Activated CD4-positive, alpha-beta T cell treated with anti-CD3 and anti-CD28 coated beads, Interleukin-2, amount 50 U/mL, for 48 hours (primary cell): Measurements from ENCODE around the gene LAMB4.

Experiments
- DNase-seq, 2 experiments: peaks; one replicate each; pipeline ENCODE4 v3.0.0-alpha.2; 2020

The LAMB4 gene, protein sequence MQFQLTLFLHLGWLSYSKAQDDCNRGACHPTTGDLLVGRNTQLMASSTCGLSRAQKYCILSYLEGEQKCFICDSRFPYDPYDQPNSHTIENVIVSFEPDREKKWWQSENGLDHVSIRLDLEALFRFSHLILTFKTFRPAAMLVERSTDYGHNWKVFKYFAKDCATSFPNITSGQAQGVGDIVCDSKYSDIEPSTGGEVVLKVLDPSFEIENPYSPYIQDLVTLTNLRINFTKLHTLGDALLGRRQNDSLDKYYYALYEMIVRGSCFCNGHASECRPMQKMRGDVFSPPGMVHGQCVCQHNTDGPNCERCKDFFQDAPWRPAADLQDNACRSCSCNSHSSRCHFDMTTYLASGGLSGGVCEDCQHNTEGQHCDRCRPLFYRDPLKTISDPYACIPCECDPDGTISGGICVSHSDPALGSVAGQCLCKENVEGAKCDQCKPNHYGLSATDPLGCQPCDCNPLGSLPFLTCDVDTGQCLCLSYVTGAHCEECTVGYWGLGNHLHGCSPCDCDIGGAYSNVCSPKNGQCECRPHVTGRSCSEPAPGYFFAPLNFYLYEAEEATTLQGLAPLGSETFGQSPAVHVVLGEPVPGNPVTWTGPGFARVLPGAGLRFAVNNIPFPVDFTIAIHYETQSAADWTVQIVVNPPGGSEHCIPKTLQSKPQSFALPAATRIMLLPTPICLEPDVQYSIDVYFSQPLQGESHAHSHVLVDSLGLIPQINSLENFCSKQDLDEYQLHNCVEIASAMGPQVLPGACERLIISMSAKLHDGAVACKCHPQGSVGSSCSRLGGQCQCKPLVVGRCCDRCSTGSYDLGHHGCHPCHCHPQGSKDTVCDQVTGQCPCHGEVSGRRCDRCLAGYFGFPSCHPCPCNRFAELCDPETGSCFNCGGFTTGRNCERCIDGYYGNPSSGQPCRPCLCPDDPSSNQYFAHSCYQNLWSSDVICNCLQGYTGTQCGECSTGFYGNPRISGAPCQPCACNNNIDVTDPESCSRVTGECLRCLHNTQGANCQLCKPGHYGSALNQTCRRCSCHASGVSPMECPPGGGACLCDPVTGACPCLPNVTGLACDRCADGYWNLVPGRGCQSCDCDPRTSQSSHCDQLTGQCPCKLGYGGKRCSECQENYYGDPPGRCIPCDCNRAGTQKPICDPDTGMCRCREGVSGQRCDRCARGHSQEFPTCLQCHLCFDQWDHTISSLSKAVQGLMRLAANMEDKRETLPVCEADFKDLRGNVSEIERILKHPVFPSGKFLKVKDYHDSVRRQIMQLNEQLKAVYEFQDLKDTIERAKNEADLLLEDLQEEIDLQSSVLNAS (N-terminal part only)

DNA sequence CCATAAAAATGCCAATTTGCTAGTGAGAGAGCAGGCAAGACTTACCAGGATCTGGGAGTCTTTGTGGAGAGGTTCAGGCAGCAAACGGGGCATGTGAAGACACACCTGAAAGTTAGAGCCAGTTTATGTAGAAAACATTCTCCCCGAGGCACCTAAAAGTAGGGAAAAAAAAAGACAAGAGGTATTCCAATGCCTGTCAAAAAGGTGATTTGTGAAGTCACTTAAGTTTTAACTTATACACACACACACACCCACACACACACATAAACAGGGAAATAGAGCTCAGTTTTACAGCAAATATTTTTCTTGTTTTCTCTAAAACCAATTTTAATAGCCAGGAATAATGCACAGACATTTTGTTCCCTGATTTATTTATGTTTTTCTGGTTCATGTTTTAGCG is at the start of gene LAMB4:
Gene LAMB4, minus strand, starts transcription at position 101 of the 400 bp plus-strand sequence. CDS start 7,197 bp downstream, outside the sequence.
- no peak for DNase-seq

DNA sequence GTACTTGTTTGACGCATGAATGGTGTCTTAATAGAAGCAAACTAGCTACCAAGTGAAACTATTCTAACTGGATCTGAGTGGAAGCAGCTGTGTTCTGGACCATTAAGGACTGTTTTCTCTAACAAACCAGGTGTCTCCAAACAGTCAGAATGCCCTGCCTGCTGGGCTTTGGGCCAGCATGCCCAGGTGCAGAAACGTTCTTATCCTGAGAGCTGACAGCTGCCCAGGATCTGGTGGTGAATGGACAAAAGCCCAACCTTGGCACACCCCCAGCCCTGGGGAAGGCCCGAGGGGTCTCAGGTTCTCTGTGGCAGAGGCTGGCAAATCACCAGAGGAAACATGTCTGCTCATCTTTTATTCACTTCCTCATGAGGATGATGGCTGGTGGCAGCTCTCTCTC is 48.2 kb upstream of the LAMB4 start:
- DNase-seq: no peak

DNA sequence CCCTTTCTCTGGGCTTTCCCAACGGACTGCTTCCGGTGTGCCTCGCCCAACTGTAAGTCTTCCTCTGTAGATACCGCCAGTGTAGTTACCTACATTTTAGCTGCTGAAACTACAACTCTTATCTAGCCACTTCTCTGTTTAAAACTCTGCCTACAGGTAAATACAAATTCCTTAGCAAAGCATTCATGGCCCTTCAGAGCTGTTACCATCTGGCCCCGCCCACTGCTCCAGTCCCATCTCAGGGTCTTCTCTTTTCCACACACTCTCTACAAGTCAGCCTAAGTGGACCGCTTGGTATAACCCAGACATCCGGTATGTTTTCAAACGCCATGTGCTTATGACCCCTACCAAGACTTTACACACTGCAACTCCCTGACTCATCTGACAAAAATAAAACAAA is 41.0 kb upstream of the LAMB4 start:
- no peak for DNase-seq

DNA sequence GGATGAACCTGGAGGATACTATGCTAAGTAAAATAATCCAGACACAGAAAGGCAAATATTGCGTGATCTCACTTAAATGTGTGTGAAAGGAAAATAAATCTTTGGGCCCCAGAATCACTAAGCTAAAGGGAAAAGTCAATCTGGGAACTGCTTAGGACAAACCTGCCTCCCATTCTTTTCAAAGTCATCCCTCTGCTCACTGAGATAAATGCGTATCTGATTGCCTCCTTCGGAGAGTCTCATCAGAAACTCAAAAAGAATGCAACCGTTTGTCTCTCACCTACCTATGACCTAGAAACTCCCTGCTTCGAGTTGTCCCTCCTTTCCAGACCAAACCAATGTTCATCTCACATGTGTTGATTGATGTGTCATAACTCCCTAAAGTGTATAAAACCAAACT is 40.1 kb upstream of the LAMB4 start:
- no peak for DNase-seq

DNA sequence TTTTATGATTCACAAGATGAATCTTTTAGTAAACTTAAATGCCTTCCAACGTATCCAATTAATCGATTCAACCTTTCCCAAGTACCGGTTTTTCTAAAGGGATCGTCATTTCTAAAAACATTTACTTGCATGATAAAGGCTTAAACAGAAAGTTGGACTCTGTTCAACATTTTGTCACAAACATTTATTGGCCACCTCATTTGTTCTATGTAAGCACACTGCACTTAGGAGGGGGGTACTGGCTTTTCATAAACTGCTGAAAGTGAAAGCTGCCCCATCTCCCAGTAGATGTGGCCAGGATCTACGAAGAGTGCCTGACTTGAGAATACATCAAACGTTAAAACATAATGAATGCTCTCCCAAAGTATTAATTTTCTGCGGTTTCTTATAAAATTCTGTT is 37.3 kb upstream of the LAMB4 start:
- no peak for DNase-seq

DNA sequence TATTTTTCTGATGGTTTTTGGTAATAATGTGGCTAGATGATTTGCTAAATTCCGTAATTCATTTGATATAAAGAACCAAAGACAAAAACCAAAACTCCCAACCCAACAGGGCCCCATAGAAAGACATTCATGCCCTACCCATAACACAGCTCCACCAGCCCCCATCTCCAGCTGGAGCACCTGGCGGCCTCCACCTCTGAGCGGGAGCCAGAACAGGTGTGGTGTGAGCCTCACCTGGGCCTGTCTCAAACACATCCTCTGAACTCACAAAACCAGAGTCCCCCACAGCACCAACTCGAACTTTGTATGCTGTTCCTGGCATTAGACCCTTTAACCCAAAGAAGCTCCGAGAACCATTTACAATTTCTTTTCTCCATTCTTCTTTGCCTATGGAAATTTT is 36.5 kb upstream of the LAMB4 start:
- DNase-seq: no peak

DNA sequence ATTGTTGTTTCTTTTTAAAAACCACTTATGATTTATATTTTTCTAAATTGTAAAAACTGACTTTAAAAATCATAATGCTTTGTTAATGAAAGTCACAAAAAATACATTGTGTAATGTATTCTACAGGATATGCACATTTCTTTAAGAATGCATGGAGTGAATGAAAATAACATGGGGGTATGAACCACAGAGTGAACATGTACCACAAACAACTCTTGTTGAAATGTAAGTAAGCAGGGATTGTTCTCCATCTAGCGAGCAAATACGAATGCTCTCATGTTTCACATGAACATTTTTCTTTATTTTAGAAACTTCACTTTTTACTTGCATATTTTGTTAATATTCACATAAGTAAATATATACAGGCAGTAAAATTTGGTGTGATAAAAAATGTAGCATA is 35.6 kb upstream of the LAMB4 start:
- DNase-seq: no peak

DNA sequence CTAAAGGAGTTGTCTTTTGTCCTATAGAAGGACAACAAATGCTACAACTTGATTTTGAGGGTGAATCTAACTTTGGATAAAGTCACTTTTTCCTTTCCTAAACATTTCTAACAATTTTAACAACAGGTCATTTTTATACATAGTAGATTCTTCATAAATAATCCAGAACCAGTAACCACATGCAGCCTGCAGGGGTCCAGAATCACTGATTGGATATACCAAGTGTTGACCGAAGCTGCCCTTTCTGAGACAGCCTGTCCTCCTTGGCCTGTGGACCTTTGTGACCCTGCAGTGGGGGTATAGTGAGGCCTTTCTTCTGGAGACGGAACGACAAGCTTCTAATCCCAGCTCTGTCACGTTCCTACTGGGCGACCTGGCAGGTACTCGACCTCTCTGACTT is 34.8 kb upstream of the LAMB4 start:
- no peak for DNase-seq

DNA sequence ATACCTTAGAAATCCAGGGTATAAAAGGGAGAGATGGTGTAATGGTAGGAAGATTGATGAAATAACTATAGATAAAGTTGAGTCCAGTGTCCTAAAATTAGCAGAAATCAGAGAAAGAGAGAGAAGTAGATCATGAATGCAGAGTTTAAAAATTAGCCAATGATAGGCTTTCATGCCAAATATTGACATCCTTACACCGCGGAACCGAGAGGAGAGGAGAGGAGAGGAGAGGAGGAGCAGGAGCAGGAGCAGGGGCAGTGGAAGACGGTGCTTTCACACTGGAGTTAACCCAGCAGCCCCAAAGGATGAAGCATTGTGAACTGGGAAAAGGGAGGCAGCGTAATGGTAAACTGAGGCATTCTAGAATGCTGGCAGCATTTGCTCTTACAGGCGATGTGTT is 34.2 kb upstream of the LAMB4 start:
- no peak for DNase-seq

DNA sequence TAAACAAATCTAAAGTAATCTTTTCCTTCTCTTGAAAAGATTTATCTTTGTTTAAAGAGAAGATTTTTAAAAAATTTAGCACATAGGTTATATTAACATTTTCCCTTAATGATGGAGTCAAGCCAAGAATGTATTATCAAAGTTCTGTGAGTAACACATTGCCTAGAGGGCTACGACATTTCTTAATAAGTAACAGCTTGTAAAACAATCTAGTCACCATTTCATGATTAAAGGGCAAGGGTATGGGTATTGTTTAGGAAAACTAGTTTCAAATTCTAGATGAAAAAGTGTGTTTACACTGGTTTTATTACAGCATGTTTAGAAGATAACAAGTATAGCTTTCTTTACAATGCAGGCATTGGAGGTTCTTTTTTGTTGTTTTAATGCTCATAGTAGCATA is 28.6 kb upstream of the LAMB4 start:
- DNase-seq: no peak

DNA sequence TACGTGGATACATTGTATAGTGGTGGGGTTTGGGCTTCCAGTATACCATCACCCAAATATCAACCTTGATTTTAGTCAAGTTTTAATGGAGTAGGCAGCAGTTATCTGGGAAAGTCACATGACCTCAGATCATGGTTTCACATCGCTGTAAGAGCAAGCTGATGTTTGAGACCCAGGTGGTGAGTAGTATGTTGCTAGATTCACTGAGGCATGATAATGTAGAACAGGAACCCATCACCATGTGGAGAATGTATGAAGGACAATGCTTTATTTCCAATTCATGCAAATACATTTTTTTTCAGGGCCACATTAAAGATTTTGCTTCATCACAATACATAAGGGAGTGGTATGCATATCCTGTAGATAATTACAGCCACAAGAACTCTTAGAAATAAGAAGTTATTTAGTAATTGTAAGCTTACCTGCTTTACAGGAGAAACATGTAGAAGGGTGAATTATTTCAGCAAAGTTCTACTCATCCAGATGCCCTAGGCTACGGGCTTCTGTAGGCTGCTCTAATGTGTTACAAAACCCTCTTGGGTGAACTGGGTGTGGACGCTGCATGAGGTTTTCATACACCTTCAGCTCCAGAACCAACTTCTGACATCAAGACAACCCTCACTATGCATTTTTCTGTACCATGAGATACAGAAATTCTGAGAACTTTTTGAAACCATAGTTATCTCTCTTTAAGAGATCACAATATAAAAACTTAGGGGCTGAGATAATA is 27.6 kb upstream of the LAMB4 start:
- DNase-seq: no peak

DNA sequence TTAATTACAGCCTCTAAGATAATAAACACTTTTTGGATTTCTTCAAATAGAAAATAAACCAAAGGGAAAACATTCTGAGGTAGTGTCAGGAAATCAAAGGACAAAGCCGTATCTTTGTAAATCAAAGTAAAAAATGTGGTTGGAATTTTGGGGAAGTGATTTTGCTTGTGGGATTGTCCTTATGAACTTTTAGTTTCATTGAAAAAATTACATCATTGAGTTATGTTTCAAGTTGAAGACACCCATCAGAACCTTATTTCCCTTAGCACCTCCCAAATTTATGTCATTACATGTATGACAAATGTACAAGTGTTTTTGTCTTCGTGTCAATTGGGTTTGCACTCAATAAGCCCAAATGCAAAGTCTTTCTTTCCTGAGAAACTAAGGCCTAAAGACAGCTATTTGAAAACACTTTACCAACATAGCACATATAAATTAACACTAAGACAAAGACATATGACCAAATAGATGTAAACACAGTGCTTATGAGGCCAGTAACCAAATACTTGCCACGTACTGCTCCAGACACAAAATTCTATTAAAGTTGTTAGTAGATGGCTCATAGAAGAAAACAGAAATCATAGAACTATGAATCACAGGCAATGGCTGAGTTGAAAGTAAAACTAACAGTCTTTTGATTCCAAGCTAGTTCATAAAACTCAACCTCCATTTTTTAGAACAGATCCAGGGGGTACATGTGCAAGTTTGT is 26.9 kb upstream of the LAMB4 start:
- DNase-seq: no peak

DNA sequence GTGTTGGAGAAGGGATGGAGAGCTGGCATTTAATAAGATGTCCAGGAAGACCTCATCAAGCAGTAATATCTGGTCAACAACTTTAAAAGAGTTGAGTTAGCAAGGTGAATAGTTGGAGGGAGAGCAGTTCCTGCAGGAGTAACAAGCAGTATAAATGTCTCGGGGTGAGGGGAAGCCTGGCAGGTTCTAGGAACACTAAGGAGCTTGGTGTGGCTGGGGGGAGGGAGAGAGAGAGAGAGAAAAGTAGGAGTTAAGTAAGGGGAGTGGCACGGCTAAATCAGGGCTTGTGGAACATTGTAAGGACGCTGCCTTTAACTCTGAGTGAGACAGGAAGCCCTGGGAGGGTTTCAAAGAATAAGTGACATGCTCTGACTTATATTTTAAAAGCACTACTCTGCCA is 22.0 kb upstream of the LAMB4 start:
- no peak for DNase-seq

DNA sequence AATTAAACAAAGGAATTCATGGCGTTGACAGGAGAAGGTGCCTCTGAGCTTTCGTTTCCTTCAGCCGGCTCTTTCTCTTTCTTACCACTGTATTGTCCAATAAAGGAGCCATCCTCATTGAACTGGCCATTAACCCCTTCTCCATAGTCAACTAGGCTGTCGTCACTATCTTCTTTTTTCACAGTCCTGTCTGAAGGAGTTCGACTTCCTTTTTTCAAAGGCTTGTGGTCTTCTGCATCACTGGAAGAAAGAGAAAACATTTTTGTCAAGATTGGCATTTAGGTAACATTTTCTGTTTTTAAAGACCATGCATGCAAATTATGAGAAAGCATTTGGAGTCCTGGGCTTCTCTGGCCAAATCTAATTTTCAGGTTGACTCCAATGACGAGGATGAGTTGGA is 19.7 kb upstream of the LAMB4 start:
- DNase-seq: no peak

DNA sequence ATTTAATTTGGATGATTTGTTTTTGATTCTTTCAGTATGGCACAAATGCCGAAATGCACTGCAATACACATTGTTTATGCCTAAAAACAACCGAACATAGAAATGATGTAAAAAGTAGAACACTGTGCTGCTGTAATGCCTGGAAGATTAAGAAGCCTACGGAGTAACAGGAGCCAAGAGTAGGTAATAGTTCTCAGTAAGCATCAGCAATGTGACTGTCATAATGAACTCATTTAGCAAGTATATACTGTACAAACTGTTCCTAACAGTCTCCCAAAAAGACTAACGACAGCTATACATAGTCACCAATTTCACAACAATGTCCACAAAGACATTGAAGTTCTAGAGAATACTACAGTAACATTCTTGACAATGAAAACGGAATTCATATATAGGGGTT is 19.0 kb upstream of the LAMB4 start:
- no peak for DNase-seq

DNA sequence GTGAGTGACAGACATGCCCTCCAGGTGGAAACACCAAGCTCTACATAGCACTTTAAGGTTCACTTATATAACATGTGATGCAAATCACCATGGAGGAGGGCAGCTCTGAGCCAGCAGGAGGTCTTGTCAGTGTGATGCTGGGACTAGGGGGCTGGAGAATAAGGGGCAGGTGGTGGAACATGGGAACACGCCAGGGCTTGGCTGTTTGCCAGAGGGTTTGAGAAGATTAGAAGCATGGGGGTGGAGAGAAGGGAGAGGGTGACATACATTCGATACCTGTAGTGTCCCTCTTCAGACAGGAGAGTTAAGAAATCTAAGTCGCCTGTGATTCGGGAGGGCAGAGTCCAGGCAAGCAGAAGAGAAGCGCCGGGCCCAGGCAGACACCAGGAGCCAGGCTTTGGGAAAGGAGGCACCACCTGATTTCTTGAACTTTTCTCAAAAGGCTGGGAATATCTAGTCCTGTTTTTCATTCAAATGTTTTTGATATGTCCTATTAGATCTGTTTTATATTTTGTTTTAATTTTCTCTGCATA is 16.9 kb upstream of the LAMB4 start:
- DNase-seq: no peak

DNA sequence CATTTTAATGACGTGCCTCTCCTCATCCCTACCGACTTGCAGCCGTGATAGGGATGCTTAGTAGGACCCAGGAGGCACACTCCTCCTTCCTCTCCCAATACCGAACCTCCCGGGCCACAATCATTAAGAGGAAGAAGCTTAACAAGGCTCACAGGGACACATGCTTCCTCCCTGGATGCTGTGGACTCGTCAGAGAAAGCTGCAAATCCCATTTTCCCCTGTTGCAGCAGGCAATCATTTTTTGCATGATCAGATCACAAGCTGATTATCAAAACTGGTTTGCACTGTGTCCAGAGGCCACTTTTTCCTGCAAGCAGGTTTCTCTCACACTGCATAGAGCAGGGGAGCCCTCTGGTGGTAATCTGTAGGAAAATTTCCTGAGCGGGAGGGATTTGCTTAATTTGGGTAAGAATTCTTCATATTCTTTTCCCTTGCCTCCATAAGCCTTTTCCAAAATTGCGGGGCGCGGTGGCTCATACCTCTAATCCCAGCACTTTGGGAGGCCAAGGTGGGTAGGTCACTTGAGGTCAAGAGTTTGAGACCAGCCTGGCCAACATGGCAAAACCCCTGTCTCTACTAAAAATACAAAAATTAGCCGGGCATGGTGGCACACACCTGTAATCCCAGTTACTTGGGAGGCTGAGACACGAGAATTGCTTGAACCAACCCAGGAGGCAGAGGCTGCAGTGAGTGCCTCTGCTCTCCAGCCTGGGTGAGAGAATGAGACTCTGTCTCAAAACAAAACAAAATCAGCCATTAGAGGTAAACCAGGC is 16.1 kb upstream of the LAMB4 start:
- DNase-seq: peak; percentile 46 to 59

DNA sequence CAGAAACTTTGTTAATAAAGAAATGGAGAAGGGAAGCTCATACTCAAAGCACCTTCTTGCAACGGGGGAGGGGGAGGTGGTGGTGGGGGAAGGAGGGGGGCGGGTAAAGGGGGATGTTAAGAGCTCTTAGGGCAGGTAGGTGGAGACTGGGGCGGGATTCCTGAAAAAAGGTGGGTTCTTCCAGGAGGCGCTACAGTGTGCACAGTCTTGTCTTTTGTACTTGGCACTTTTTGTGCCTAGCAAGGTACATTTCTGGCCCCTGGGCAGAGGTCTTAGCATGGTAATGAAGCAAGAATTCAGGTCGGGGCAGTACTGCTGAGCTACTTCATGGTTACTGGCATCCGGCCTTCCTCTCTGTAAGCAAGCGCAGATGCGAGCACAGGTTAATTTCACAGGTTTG is 15.2 kb upstream of the LAMB4 start:
- DNase-seq: no peak

DNA sequence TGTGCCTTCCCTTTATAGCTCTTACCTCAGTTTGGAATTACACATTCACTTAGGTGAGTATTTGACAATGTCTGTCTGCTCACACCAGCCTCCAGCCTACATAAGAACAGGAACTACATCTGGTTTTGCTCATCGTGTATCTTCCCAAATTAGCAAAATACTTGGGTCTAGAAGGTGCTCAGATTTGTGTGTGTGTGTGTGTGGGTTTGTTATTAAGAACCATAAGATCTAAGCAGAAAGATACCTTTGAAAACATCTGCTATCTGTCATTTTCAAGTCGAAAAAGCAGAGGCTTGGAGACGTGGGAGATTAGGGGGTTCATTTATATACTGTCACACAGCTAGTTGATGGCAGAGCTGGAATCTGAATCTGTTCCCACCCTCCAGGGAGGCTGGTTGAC is 14.8 kb upstream of the LAMB4 start:
- DNase-seq: no peak

DNA sequence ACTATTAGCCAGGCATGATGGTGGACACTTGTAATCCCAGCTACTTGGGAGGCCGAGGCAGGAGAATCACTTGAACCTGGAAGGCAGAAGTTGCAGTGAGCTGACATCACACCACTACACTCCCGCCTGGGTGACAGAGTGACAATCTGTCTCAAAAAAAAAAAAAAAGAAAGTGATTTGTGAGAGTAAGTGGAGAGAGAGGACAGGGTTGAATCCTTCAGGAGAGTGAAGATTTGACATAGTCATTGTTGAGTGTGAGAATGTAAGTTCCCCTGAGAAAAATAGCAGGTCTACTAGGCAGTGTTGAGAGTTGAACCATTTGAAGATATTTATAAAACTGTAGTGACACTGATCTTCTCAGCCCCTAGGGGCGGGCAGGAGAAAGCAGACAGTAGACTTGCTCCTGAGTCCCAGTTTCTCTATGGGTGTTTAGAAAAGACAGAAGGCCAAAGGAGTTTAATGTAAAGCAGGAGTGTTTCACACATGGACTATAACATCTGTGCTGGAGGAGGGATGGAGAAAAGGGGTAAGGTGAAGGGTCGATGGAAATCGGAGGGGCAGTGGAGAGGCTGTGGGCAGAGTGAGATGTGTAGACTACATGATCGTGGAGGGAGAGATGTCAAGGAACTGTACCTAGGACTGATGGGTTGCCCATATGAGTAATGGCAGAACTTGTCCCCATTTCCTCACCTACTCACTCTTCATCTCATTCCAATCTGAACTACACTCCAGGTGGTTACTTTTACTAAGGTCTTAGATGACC is 13.7 kb upstream of the LAMB4 start:
- no peak for DNase-seq
